ENCODE data around the gene OCSTAMP. TPM values are rescaled to one million over a fixed set of nuclear protein-coding genes. Genes with fewer than 3 reads are reported as not detected.
A peak's percentile ranks its signal among the peaks of the same experiment; 100 is the strongest.

Gene OCSTAMP, protein sequence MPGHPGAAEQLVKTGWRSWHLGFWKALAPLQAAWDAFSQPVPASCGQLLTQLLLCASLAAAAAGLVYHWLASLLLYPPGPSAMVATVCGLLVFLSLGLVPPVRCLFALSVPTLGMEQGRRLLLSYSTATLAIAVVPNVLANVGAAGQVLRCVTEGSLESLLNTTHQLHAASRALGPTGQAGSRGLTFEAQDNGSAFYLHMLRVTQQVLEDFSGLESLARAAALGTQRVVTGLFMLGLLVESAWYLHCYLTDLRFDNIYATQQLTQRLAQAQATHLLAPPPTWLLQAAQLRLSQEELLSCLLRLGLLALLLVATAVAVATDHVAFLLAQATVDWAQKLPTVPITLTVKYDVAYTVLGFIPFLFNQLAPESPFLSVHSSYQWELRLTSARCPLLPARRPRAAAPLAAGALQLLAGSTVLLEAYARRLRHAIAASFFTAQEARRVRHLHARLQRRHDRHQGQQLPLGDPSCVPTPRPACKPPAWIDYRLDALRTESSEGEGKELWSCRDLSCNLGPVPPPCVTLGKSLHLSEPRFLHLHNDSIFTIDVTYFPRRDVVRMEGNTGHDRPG
- polyA plus RNA-seq (ENCODE audit: low read depth in 6 of 6): not detected

DNA sequence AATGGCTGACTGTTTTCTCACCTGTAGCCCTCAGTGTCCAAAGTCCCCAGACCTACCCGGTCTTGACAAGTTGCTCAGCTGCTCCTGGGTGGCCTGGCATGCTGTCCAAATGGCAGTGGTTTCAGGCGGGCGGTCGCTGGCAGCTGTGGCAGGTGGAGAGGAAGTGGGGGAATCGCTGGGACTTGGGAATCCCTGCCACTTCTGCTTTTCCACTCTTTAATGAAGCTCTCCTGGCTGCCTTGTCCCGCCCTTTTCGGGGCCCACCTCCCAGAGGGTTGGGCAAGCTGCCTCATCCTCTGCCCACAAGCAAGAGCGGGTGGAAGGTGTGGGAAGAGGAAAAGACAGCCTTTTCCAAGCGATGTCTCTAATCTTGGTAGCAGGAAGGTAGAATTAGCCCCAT, at the start of gene OCSTAMP:
OCSTAMP (minus strand) TSS at position 194 of the 400 bp plus-strand sequence; CDS start at position 100, 94 bp downstream.
- Mint-ChIP-seq H3K4me1 (peaks cover 17 to 34% (median 24%) of the 10 kb centered on the region in 3 donors), H3K27me3 (no peaks in the 10 kb centered on the region), H3K4me3 (peak within 1 kb of the TSS in 5 of 8 donors; percentile 21 to 81 (median 64)), H3K36me3 (no peaks in the 10 kb centered on the region), H3K9me3 (no peaks in the 10 kb centered on the region), H3K27ac (peak within 1 kb of the TSS in 1 of 6 donors; percentile 89)
- no peak for ATAC-seq (ENCODE audit: low read depth in 2 of 2)
- DNase-seq: no peak

DNA sequence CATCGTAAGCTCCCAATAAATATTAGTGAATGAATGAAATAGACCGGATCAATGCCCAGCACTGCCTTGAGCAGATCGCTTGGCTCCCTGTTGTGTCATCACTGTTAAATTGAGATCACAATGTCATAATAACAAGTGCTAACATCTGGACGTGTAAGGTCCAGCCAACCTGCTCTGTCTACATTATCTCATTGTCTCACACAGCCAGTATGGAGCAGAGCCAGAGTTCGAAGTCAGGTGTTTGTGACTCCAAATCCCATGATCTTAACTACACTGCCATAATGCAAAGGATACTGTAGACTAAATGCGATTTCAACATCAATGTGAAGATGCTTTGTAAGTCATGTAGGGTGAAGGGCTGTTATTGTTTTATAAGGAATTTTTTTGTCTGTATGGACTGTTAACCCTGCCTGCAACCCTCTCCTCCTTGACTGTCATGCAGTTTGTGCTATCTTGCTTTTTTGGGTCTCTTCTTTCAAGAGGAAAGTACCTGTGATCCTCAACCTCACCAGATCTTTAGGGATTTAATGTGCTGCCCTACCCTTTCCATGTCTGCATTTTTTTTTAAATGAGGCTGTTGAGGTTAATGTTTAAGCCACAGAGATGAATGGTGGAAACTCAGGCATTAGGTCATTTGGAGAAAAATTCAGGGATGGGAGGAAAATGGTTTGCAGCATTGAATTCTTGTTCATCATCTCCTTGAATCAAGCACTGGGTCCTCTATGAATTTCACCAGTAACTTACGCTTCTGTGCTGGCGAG, 49.0 kb upstream of the OCSTAMP start:
- H3K4me3 Mint-ChIP-seq: no peak overlapping the region

DNA sequence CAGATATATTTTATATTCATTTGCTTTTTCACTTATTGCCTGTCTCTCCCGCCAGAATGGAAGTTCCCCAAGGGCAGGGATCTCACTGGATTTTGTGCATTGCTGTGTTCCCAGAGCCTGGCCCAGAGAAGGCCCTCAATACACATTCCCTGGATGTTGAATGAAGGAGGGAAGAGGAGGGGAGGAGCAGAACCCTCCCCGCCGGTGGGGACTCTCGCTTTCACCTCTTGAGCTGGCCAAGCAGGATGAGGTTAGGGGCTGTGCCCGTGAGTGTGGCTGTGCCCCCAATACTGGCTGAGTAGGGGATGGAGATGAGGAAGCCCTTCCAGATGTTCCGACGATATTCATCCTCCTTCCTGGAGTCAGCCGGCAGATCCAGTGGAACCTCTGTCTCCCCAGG, 45.5 kb upstream of the OCSTAMP start:
- H3K4me3 Mint-ChIP-seq: no peak overlapping the region
- no peak for DNase-seq
- no peaks in the 10 kb centered on the region for H3K4me1 Mint-ChIP-seq

More for the DNA sequence above, 49.0 kb upstream of the OCSTAMP start:
- no peak overlapping the region for H3K27ac Mint-ChIP-seq
- peaks cover 10 to 50% (median 44%) of the 10 kb centered on the region in 3 donors for H3K27me3 Mint-ChIP-seq
- no peak for DNase-seq
- no peak for ATAC-seq (ENCODE audit: low read depth in 2 of 2)
- H3K36me3 Mint-ChIP-seq: no peaks in the 10 kb centered on the region
- no peaks in the 10 kb centered on the region for H3K4me1 Mint-ChIP-seq
- peaks cover 0 to 5% (median 0%) of the 10 kb centered on the region in 7 donors for H3K9me3 Mint-ChIP-seq

DNA sequence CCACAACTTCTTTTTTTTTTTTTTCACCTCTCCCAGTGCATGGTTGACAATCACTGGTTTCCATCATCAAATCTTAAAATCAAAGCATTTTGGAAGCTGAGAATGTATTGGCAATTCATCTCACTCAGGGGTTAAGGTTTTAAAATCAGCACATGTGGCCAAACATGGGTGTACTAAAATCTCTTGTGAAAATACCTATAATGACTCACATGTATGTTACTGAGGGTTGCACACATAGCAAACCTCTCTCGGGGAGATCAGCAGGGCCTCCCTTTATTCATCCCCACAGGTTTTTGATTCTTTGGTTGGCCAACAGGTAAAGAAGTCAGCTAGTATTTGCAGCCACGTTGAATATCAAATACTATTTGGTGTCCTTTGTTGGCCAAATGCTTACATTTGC, 44.3 kb upstream of the OCSTAMP start:
- Mint-ChIP-seq H3K27me3 (peaks cover 10 to 42% (median 28%) of the 10 kb centered on the region in 3 donors), H3K36me3 (no peaks in the 10 kb centered on the region), H3K4me3 (no peak overlapping the region), H3K4me1 (no peaks in the 10 kb centered on the region), H3K9me3 (peaks cover 0 to 4% (median 0%) of the 10 kb centered on the region in 7 donors), H3K27ac (no peak overlapping the region)
- no peak for DNase-seq
- no peak for ATAC-seq (ENCODE audit: low read depth in 2 of 2)

More for the DNA sequence above, 45.5 kb upstream of the OCSTAMP start:
- Mint-ChIP-seq H3K9me3 (peaks cover 0 to 4% (median 0%) of the 10 kb centered on the region in 7 donors), H3K36me3 (no peaks in the 10 kb centered on the region), H3K27ac (no peak overlapping the region), H3K27me3 (peaks cover 10 to 54% (median 40%) of the 10 kb centered on the region in 3 donors)
- ATAC-seq (ENCODE audit: low read depth in 2 of 2): no peak

DNA sequence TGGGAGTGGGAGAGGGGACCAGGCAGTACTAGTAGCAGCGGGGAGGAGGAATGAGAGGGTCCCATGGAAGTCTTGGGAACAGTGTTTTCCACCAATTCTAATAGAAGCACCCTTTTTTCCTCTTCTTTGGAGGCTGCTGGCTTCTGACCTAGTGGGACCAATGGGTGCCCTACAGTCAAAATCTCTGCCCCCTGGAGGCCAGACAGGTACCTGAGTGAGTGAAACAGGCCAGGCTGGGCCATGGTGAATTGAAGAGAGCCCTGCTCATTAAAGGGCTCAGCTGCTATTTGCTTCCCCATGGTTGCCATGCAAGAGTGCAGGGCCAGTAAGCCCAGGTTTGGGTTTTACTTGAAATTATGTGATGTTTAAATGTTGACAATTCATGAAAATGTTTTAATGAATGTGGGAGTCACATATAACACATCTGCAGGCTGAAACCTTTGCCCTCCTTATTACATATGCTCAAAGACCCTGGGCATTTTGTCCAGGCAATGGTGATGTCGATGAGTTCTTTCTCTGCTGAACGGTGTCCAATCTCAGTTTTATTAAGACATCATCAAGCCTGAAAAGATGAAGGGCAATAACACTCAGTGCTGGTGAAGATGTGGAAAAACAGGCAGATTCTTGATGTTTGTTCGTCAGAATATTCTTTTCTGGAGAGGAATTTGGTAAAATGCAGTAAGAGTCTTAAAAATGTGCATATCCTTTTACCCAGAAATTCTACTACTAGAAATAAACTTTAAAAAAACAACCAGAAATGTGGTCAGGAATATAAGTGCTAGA, 42.3 kb upstream of the OCSTAMP start:
- ATAC-seq (ENCODE audit: low read depth in 2 of 2) (no peak), DNase-seq (no peak)
- Mint-ChIP-seq H3K9me3 (peaks cover 0 to 4% (median 0%) of the 10 kb centered on the region in 7 donors), H3K27me3 (peaks cover 6 to 29% (median 18%) of the 10 kb centered on the region in 3 donors), H3K4me3 (no peak overlapping the region), H3K4me1 (no peaks in the 10 kb centered on the region), H3K36me3 (no peaks in the 10 kb centered on the region), H3K27ac (no peak overlapping the region)

DNA sequence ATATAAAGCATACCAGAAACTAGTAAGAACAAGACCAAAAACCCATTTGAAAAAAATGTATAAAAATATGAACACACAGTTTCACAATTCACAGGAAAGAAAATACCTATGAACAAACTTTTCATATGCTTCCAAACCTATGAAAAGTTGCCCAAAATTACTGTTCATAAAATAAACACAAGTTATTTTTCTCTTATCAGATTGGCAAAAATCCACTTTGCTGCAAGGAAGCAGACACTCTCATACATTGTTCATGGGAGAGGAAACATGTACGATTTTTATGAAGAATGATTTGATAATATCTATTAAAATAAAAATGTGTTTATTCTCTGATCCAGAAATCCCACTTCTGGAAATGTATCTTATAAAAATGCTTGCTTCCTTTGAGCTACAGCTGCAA, 40.0 kb upstream of the OCSTAMP start:
- H3K4me1 Mint-ChIP-seq: no peaks in the 10 kb centered on the region
- DNase-seq: no peak
- H3K27me3 Mint-ChIP-seq: peaks cover 2 to 20% (median 9%) of the 10 kb centered on the region in 3 donors
- peaks cover 0 to 4% (median 0%) of the 10 kb centered on the region in 7 donors for H3K9me3 Mint-ChIP-seq
- ATAC-seq (ENCODE audit: low read depth in 2 of 2): no peak
- no peak overlapping the region for H3K4me3 Mint-ChIP-seq
- H3K36me3 Mint-ChIP-seq: no peaks in the 10 kb centered on the region
- H3K27ac Mint-ChIP-seq: no peak overlapping the region

DNA sequence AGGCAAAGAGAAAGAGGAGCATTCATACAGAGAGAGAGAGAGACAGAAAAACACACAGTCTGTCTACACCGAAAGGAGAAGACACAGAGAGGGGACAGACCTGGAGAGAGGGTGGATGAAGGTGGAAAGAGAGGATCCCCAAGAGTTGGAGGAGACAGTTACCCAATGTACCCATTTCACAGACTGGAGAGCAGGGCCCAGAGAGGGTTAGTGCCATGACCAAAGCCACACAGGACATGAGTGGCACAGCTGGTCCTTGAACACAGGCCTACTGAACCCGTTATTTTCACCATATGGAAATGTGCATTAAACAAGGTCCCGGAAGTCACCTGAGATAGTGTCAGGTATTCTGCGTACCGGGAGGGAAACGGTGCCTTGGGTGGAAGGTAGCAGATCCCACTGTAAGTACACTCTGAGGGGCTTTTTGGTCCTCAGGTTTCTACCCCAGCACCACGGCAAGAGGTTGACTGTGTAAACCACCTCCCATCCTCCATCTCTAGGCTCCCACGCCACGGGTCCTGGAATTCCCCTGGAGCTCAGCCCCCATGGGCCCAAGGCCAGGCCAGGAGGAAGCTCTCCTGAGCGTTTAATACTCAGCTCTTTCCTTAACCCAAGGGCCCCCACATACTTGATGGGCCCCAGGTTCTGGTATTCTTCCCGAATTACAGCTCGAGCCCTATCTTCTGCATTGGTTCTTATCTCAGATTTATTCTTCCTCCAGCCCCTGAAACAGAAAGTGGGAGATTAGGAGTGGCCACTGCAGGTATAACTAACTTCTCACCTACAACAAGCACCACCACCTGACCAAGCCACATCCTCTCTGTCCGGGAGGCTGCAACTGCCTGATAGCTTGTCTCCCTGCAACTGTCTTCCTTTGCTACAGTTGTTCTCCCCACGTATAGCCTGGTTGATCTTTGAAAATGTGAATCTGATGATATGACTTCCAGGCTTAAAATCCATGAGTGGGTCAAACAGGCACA, 38.4 kb upstream of the OCSTAMP start:
- Mint-ChIP-seq H3K27me3 (peaks cover 0 to 13% (median 6%) of the 10 kb centered on the region in 3 donors), H3K9me3 (peaks cover 0 to 4% (median 0%) of the 10 kb centered on the region in 7 donors), H3K4me3 (no peak overlapping the region), H3K36me3 (no peaks in the 10 kb centered on the region), H3K4me1 (no peaks in the 10 kb centered on the region), H3K27ac (peak overlapping the region in 2 of 6 donors; percentile 31 to 74)
- ATAC-seq (ENCODE audit: low read depth in 2 of 2): no peak
- no peak for DNase-seq

DNA sequence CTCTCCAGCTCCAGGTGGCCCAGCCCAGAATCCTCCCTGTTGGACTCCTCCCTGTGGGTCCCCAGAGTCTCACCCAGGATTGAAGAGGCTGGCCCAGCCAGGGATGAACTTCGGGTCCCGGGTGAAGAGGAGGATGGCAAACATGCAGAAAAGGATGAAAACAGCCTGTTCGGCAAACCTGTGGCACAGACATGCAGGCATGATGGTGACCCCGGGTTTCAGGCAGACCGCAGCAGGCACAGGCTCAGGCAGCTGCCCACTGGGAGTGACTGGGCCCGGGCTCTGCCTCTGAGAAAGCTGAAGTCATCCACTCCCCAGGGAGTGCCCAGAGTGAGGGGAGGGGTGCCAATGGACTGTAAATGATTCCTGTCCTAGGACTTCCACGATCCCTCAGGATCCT, 37.5 kb upstream of the OCSTAMP start:
- Mint-ChIP-seq H3K36me3 (no peaks in the 10 kb centered on the region), H3K27ac (no peak overlapping the region), H3K4me3 (no peak overlapping the region), H3K9me3 (peaks cover 0 to 4% (median 0%) of the 10 kb centered on the region in 7 donors), H3K4me1 (no peaks in the 10 kb centered on the region), H3K27me3 (peaks cover 0 to 12% (median 11%) of the 10 kb centered on the region in 3 donors)
- no peak for DNase-seq
- no peak for ATAC-seq (ENCODE audit: low read depth in 2 of 2)

DNA sequence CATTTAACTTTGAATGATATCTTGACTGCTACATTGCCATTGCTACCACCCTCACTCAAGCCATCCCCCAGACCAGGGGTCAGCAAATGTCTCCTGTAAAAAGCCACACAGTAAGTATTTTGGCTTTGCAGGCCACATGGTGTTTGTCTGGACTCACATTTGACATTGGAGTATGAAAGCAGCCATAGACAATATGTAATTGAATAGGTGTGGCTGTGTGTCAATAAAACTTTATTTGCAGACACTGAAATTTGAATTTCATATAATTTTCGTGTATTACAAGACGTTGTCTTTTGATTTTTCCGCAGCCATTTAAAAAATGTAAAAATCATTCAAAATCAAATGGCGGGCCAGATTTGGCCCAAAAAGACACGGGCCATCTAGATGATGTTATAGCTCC, 36.3 kb upstream of the OCSTAMP start:
- Mint-ChIP-seq H3K4me3 (no peak overlapping the region), H3K4me1 (no peaks in the 10 kb centered on the region), H3K27ac (no peak overlapping the region), H3K9me3 (no peaks in the 10 kb centered on the region), H3K36me3 (no peaks in the 10 kb centered on the region), H3K27me3 (peaks cover under 1 to 14% (median 3%) of the 10 kb centered on the region in 3 donors)
- DNase-seq: no peak
- ATAC-seq (ENCODE audit: low read depth in 2 of 2): no peak

DNA sequence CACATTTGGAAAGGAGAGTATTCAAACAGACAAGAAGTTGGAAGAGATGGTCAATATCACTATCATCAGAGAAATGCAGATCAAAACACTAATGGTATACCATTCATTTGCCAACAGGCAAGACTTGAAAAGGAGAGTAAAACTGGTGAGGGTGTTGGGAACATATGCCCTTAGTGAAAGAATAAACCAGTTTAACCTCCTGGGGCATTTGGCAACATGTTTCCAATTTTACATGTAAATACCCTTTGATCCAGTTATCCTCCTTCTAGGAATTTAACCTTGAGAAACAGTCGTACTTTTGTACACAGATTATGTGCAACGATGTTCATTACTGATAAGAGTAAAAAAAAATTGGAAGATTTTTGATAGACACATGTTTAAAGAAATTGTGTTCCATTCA, 34.1 kb upstream of the OCSTAMP start:
- Mint-ChIP-seq H3K27me3 (peaks cover 7 to 23% (median 12%) of the 10 kb centered on the region in 3 donors), H3K4me3 (no peak overlapping the region), H3K9me3 (no peaks in the 10 kb centered on the region), H3K36me3 (no peaks in the 10 kb centered on the region), H3K4me1 (no peaks in the 10 kb centered on the region), H3K27ac (no peak overlapping the region)
- ATAC-seq (ENCODE audit: low read depth in 2 of 2): no peak
- DNase-seq: no peak

DNA sequence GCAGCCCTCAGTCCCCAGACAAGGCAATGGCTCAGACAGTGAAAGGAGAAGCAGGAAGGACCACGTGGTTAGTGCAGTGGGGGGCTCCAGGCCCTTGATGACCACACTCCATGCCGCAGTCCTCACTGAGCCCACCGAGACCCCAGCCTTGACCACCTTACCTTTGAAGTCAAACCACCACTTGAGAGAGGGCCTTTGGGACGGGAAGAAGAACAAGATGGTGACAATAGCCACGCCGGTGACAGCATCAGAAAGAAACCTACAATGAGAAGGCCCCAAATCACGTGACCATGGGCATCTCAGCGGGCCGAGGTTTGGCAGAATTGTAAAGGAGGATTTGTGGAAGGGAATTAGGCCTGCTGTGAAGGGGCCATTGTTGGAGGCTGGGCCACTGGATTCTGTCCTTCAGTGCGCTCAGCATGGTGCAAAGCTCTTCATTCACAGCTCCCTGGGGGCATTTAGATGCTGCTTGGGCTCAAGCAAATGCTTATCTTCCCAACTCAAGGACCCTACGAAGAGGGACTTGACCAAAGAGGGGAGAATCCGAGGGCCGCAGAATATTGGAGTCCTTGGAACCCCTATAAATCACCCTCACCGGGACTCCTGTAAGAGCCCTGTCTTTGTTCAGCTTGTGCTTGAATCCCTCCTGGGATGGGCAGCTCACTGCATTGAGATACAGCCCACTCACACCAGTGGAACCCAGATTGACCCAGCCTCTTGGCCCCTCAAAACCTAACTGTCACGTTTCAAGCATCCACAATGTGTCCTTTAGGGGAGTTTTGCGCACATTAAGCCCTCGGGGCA, 33.2 kb upstream of the OCSTAMP start:
- H3K27ac Mint-ChIP-seq: no peak overlapping the region
- DNase-seq (no peak), ATAC-seq (ENCODE audit: low read depth in 2 of 2) (no peak)
- H3K9me3 Mint-ChIP-seq: no peaks in the 10 kb centered on the region
- H3K4me1 Mint-ChIP-seq: no peaks in the 10 kb centered on the region
- H3K36me3 Mint-ChIP-seq: no peaks in the 10 kb centered on the region
- H3K27me3 Mint-ChIP-seq: peaks cover 9 to 32% (median 21%) of the 10 kb centered on the region in 3 donors
- no peak overlapping the region for H3K4me3 Mint-ChIP-seq
